ENCODE data around the gene GARNL3. TPM values are rescaled to one million over a fixed set of nuclear protein-coding genes. Genes with fewer than 3 reads are reported as not detected.

The GARNL3 gene
- total and polyA plus RNA-seq, 8 donors: 0.76 to 35.8 (median 7.5) TPM

GRCh38 chr9:127290561-127291065, 26.0 kb downstream of the GARNL3 start:
- Histone ChIP-seq H3K36me3 (peaks cover 0 to 5% (median 0%) of the 10 kb centered on the region in 4 donors), H3K4me3 (no peak overlapping the region), H3K27me3 (no peaks in the 10 kb centered on the region), H3K4me1 (peaks cover 0 to 8% (median 0%) of the 10 kb centered on the region in 4 donors), H3K9me3 (no peaks in the 10 kb centered on the region), H3K27ac (no peak overlapping the region)
- DNase-seq: no peak
- WGBS, 5 donors: 74 to 94% (median 91%) methylated on average over 3 of the region's 3 CpGs
- TF ChIP-seq CTCF (IDR thresholded peaks at IDR 0.05) (no peak), POLR2A (IDR thresholded peaks at IDR 0.05) (no peak), EP300 (IDR thresholded peaks at IDR 0.05) (no peak), POLR2AphosphoS5 (IDR thresholded peaks at IDR 0.05) (no peak)
- intact Hi-C loops (cut with DNase I; ENCODE audit: low total_unique reads): no loop called here

DNA sequence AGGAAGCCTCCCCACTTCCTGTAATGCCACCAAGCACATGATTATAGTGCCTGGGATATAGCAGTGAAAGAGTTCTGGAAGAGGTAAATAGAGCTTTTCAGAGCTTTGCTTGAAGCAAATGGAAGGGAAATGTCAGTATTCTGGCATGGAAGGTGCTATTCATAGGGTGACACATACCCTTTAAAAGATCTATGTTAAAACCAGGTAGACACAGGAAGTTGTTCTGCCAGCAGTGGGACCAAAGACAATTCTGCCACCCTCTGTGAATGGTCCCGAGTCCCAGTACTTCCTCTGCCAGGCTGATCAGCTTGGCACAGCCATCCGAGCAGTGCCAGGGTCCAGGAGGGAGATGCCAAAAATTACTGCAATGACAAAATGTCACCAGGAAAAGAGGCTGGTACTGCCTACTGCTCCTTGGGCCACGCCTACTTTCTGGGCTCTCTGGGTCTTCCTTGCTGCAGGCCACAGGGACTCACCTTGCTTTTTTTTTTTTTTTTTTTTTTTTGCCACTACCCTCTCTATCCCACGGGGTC, 26.7 kb downstream of the GARNL3 start:
- H3K9me3 ChIP-seq: no peaks in the 10 kb centered on the region
- intact Hi-C loops (cut with DNase I; ENCODE audit: low total_unique reads): no loop called here
- peaks cover 0 to 5% (median 0%) of the 10 kb centered on the region in 4 donors for H3K36me3 ChIP-seq
- WGBS, 5 donors: 85 to 95% (median 89%) methylated on average over 4 of the region's 4 CpGs
- H3K4me1 ChIP-seq: peaks cover 0 to 8% (median 0%) of the 10 kb centered on the region in 4 donors
- TF ChIP-seq EP300 (IDR thresholded peaks at IDR 0.05) (no peak), CTCF (IDR thresholded peaks at IDR 0.05) (no peak), POLR2AphosphoS5 (IDR thresholded peaks at IDR 0.05) (no peak), POLR2A (IDR thresholded peaks at IDR 0.05) (no peak)
- no peak for DNase-seq
- no peaks in the 10 kb centered on the region for H3K27me3 ChIP-seq
- no peak overlapping the region for H3K27ac ChIP-seq
- no peak overlapping the region for H3K4me3 ChIP-seq

- intact Hi-C loops (cut with DNase I; ENCODE audit: low total_unique reads): no loop called here
- Histone ChIP-seq H3K4me1 (peaks cover 0 to 8% (median 0%) of the 10 kb centered on the region in 4 donors), H3K27ac (no peak overlapping the region), H3K36me3 (peaks cover 0 to 5% (median 0%) of the 10 kb centered on the region in 4 donors), H3K27me3 (no peaks in the 10 kb centered on the region), H3K4me3 (no peak overlapping the region), H3K9me3 (no peaks in the 10 kb centered on the region)
- TF ChIP-seq CTCF (IDR thresholded peaks at IDR 0.05) (no peak), POLR2A (IDR thresholded peaks at IDR 0.05) (no peak), EP300 (IDR thresholded peaks at IDR 0.05) (no peak), POLR2AphosphoS5 (IDR thresholded peaks at IDR 0.05) (no peak)
- DNase-seq: no peak
- 94 to 100% (median 97%) methylated on average over 2 to 4 of the region's 4 CpGs for WGBS, 5 donors
Measured at GRCh38 chr9:127292415-127292814, 27.8 kb downstream of the GARNL3 start.

GRCh38 chr9:127293328-127293727, 28.8 kb downstream of the GARNL3 start:
- no peaks in the 10 kb centered on the region for H3K9me3 ChIP-seq
- DNase-seq: no peak
- intact Hi-C loops (cut with DNase I; ENCODE audit: low total_unique reads): no loop called here
- H3K36me3 ChIP-seq: peaks cover 0 to 5% (median 0%) of the 10 kb centered on the region in 4 donors
- no peak overlapping the region for H3K27ac ChIP-seq
- no peaks in the 10 kb centered on the region for H3K27me3 ChIP-seq
- H3K4me3 ChIP-seq: no peak overlapping the region
- peaks cover 0 to 8% (median 0%) of the 10 kb centered on the region in 4 donors for H3K4me1 ChIP-seq
- WGBS, 5 donors: 53 to 62% (median 60%) methylated on average over 5 of the region's 5 CpGs
- no peak for TF ChIP-seq CTCF (IDR thresholded peaks at IDR 0.05)
- TF ChIP-seq EP300 (IDR thresholded peaks at IDR 0.05): no peak
- no peak for TF ChIP-seq POLR2A (IDR thresholded peaks at IDR 0.05)
- TF ChIP-seq POLR2AphosphoS5 (IDR thresholded peaks at IDR 0.05): no peak
